22Rv1 (cell line): ENCODE data around the gene ARIH1.
"Not testable (repeated sequence)": the region's sequence is repeated elsewhere in the genome, so short reads cannot be mapped to it uniquely, and the experiment has no call there.

ENCODE experiments used
- H3K27ac ChIP-seq: fragments of 450-650 bp; 2 replicates; pipeline ENCODE4 v1.5.1; 2017
- CTCF ChIP-seq: fragments of 450-650 bp; IDR thresholded peaks from 2 replicates; pipeline ENCODE4 v1.5.1; 2017; ENCODE audit warnings: mild to moderate bottlenecking
- ZFX ChIP-seq: fragments of 450-650 bp; IDR thresholded peaks from 2 replicates; pipeline ENCODE4 v1.6.1; 2017; ENCODE audit warnings: antibody characterized with exemption, borderline replicate concordance

The ARIH1 gene, protein sequence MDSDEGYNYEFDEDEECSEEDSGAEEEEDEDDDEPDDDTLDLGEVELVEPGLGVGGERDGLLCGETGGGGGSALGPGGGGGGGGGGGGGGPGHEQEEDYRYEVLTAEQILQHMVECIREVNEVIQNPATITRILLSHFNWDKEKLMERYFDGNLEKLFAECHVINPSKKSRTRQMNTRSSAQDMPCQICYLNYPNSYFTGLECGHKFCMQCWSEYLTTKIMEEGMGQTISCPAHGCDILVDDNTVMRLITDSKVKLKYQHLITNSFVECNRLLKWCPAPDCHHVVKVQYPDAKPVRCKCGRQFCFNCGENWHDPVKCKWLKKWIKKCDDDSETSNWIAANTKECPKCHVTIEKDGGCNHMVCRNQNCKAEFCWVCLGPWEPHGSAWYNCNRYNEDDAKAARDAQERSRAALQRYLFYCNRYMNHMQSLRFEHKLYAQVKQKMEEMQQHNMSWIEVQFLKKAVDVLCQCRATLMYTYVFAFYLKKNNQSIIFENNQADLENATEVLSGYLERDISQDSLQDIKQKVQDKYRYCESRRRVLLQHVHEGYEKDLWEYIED

GRCh38 chr15:72473614-72474465 is at the start of gene ARIH1:
ARIH1 (plus strand) TSS chr15:72474330; CDS start chr15:72474640, 310 bp downstream.
- H3K27ac ChIP-seq, result peak within 1 kb of the TSS; percentile 98
- TF ChIP-seq CTCF, result peak; percentile 50
- 0 out of 2 replicates have a peak, but pooled peaks have one; percentile 63 for TF ChIP-seq ZFX

- no peak overlapping the region for H3K27ac ChIP-seq
- TF ChIP-seq CTCF (no peak), ZFX (no peak)
Observed at GRCh38 chr15:72426753-72427152, 47.4 kb upstream of the ARIH1 start.

- H3K27ac ChIP-seq, result no peak overlapping the region
- TF ChIP-seq ZFX (no peak), CTCF (no peak)
Observed at GRCh38 chr15:72437650-72438316, 36.3 kb upstream of the ARIH1 start.

DNA sequence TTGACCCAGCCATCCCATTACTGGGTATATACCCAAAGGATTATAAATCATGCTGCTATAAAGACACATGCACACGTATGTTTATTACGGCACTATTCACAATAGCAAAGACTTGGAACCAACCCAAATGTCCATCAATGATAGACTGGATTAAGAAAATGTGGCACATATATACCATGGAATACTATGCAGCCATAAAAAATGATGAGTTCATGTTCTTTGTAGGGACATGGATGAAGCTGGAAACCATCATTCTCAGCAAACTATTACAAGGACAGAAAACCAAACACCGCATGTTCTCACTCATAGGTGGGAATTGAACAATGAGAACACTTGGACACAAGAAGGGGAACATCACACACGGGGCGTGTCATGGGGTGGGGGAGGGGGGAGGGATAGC is 31.3 kb upstream of the ARIH1 start:
- H3K27ac ChIP-seq, result not testable (repeated sequence)

- TF ChIP-seq CTCF (no peak), ZFX (no peak)
- H3K27ac ChIP-seq, result no peak overlapping the region
Observed at GRCh38 chr15:72445426-72445825, 28.7 kb upstream of the ARIH1 start.

- TF ChIP-seq CTCF, result no peak
- no peak for TF ChIP-seq ZFX
Observed at GRCh38 chr15:72450805-72451204, 23.3 kb upstream of the ARIH1 start.

GRCh38 chr15:72451224-72451623 is 22.9 kb upstream of the ARIH1 start:
- TF ChIP-seq ZFX (no peak), CTCF (no peak)

More at GRCh38 chr15:72450805-72451204, 23.3 kb upstream of the ARIH1 start:
- H3K27ac ChIP-seq, result no peak overlapping the region

More at GRCh38 chr15:72451224-72451623, 22.9 kb upstream of the ARIH1 start:
- H3K27ac ChIP-seq, result no peak overlapping the region
